Heart left ventricle (tissue), 16 donors: ENCODE measurements around the gene OR3A3. TPM values are rescaled to one million over a fixed set of nuclear protein-coding genes. Genes with fewer than 3 reads are reported as not detected.
"Not testable (repeated sequence)": the region's sequence is repeated elsewhere in the genome, so short reads cannot be mapped to it uniquely, and the experiment has no call there.

Experiments used
- ATAC-seq, 4 donors: fragments of 200-7000 bp; cut with Tn5 transposase; one replicate each; pipeline ENCODE4 v1.9.1; 2020 to 2022; ENCODE audit warnings: moderate library complexity in 4 of 4, mild to moderate bottlenecking in 3 of 4, moderate number of reproducible peaks in 1 of 4
- DNase-seq, 5 donors: peaks; one replicate each; pipeline ENCODE4 v3.0.0-alpha.2; 2020
- H3K27ac ChIP-seq, 12 donors: fragments of 200-600 bp; sonication (generic) in 4 of 12; one replicate each; pipeline versions ENCODE4 v1.5.0 to v1.8.0; 2016 to 2022; ENCODE audit warnings: mild to moderate bottlenecking in 2 of 12
- H3K27me3 ChIP-seq, 9 donors: fragments of 200-600 bp; sonication (generic) in 2 of 9; one replicate each; pipeline versions ENCODE4 v1.5.1 to v1.8.0; 2016 to 2022; ENCODE audit warnings: mild to moderate bottlenecking in 3 of 9
- H3K36me3 ChIP-seq, 9 donors: fragments of 200-600 bp; sonication (generic) in 2 of 9; one replicate each; pipeline versions ENCODE4 v1.5.0 to v1.8.0; 2018 to 2022; ENCODE audit warnings: mild to moderate bottlenecking in 2 of 9
- H3K4me1 ChIP-seq, 12 donors: fragments of 200-600 bp; sonication (generic) in 4 of 12; one replicate each; pipeline versions ENCODE4 v1.5.0 to v1.8.0; 2016 to 2022; ENCODE audit warnings: mild to moderate bottlenecking in 3 of 12
- H3K4me3 ChIP-seq, 12 donors: fragments of 200-600 bp; sonication (generic) in 4 of 12; one replicate each; pipeline versions ENCODE4 v1.5.0 to v1.8.0; 2017 to 2022; ENCODE audit warnings: mild to moderate bottlenecking in 9 of 12, moderate library complexity in 4 of 12
- H3K9me3 ChIP-seq, 12 donors: fragments of 200-600 bp; sonication (generic) in 4 of 12; one replicate each; pipeline versions ENCODE4 v1.5.0 to v1.8.0; 2016 to 2022; ENCODE audit warnings: mild to moderate bottlenecking in 1 of 12
- CTCF ChIP-seq, 12 donors: fragments of 200-600 bp; sonication (generic) in 4 of 12; IDR thresholded peaks; one replicate each; pipeline versions ENCODE4 v1.5.0 to v1.8.0; 2018 to 2022; ENCODE audit warnings: antibody characterized with exemption in 12 of 12, mild to moderate bottlenecking in 5 of 12
- POLR2A ChIP-seq, 2 donors: fragments of 450-650 bp; IDR thresholded peaks; one replicate each; pipeline ENCODE4 v1.6.1; 2017; ENCODE audit warnings: antibody characterized with exemption in 2 of 2, mild to moderate bottlenecking in 2 of 2, moderate library complexity in 2 of 2
- WGBS, 4 donors: extraction: QIAGEN DNeasy Blood & Tissue Kit in 2 of 4; methylation state at CpG; one replicate each; pipeline versions ENCODE4 v1.1.5 to v1.1.7; 2013 to 2018; 5-methylcytosine and 5-hydroxymethylcytosine counted together
- intact Hi-C, 10 donors: fragments of 100-400 bp; cut with DNase I; formaldehyde crosslinking; loops; one replicate each; pipeline versions ENCODE4 v1.11.1 to v1.14.2; 2022
- long read RNA-seq, 3 donors: library from polyadenylated mRNA; unstranded; transcript quantifications; one replicate each; pipeline ENCODE4 v2.0.0, GENCODE V29; 2020 to 2021
- polyA plus RNA-seq, 2 donors: library from polyadenylated mRNA; stranded (reverse); fragments of 200-250 nt; gene quantifications; one replicate each; pipeline ENCODE4 v1.2.3, GENCODE V29; 2013
- total RNA-seq, 9 donors: library from RNA; depleted of rRNA in 2 of 9; stranded (reverse); fragments of >200 nt in 2 of 9; fragmentation: NEBNext Ultra II Directional in 3 of 9; extraction: Animal tissue kit (Norgen Biotek cat#: 25700) in 3 of 9; gene quantifications; one replicate each; pipeline versions ENCODE4 v1.1.0 to v1.2.4, GENCODE V29; 2016 to 2023
- donor health status: ischemic (EF 13 %, LVEDD 7.1; RV severe dilation, severe dysfunction).
- donor health status: healthy with polysubstance abuse.
- donor health status: DM: no; HTN: yes; CAD: no.
- donor health status: DM: no; HTN: no; CAD: no.
- donor health status: ischemic (EF 25% LVEDD 6.9; RV normal size, moderate dysfunction).
- donor health status: ischemic (EF 25% LVEDD 5.7; RV mildly dilated, moderate dysfunction).
- donor health status: healthy.
- donor health status: DM: yes; HTN: yes; CAD: no.
- donor health status: ischemic (EF 35%, LVEDD 5.7; RV mildly dilated, moderate dysfunction).
- donor health status: nonischemic (EF 11% LVEDD 7.7; RV severe dilation, severe dysfunction).
- donor health status: DM: yes; HTN: yes; CAD: no.
- donor health status: PGD.
- donor health status: ischemic (EF 29% LVEDD 5.4; RV normal size, mild dysfunction).
- donor health status: nonischemic (EF 23%, LVEDD 6.1; RV moderate dilation, normal function).

OR3A3 gene
- total RNA-seq (not detected), polyA plus RNA-seq (not detected)
- long read RNA-seq, donor 1: 0 reads
- long read RNA-seq, donor 2: 0 reads
- long read RNA-seq, donor 3: 0 reads

- H3K36me3 ChIP-seq: no peaks in the 10 kb centered on the region
- intact Hi-C loops: no loop called here
- TF ChIP-seq CTCF (IDR thresholded peaks at IDR 0.05) (no peak), POLR2A (IDR thresholded peaks at IDR 0.05) (no peak)
- 73 to 82% (median 79%) methylated on average over 3 of the region's 3 CpGs for WGBS, 4 donors
- no peak for DNase-seq
- no peaks in the 10 kb centered on the region for H3K27me3 ChIP-seq
- no peak within 1 kb of the TSS for H3K27ac ChIP-seq
- H3K4me3 ChIP-seq: no peak within 1 kb of the TSS
- peaks cover 0 to 26% (median 7%) of the 10 kb centered on the region in 12 donors for H3K9me3 ChIP-seq
- ATAC-seq: no peak
- H3K4me1 ChIP-seq: no peaks in the 10 kb centered on the region
These were observed at the start of gene OR3A3 for GRCh38 chr17:3411070-3411469. TSS of gene OR3A3 (plus strand) at chr17:3411370.

GRCh38 chr17:3371167-3371566 lies 40.0 kb upstream of the OR3A3 start:
- H3K27ac ChIP-seq, H3K27me3 ChIP-seq, H3K36me3 ChIP-seq, H3K4me1 ChIP-seq, intact Hi-C loops, H3K4me3 ChIP-seq, DNase-seq, ATAC-seq: not testable (repeated sequence)
- WGBS, 4 donors: 92 to 97% methylated on average over 25 to 31 of the region's 31 CpGs; no CpG with 5 or more reads in 2 of the 4 donors
- peaks cover 0 to 32% (median 13%) of the 10 kb centered on the region in 12 donors for H3K9me3 ChIP-seq

DNA sequence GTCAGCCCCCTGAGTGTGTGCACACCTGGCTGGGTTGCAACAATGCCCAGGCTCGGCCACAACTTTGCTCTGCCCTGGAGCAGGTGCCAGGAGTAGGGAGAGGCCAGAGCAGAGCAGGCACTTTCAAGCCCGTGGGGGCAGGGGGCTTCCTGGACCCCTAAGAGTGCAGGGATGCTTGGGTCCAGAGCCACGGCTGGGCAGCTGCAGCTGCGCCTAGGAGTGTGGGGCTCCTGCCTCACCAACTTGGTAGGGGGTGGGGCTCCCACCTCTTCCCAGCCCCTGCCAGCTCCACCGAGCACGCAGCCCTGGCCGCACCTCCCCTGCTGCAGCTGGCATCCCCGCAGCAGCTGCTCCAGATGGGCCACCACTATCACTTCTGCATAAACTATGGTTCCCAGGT lies 32.8 kb upstream of the OR3A3 start:
- TF ChIP-seq CTCF (IDR thresholded peaks at IDR 0.05) (no peak), POLR2A (IDR thresholded peaks at IDR 0.05) (no peak)
- intact Hi-C loops: no loop called here
- Histone ChIP-seq H3K9me3 (peaks cover 0 to 17% (median 9%) of the 10 kb centered on the region in 12 donors), H3K4me1 (no peaks in the 10 kb centered on the region), H3K36me3 (no peaks in the 10 kb centered on the region), H3K27me3 (peaks cover 0 to 24% (median 3%) of the 10 kb centered on the region in 9 donors), H3K27ac (no peak overlapping the region), H3K4me3 (no peak overlapping the region)
- ATAC-seq (no peak), DNase-seq (no peak)
- 76 to 79% (median 77%) methylated on average over 4 to 8 of the region's 8 CpGs for WGBS, 4 donors

DNA sequence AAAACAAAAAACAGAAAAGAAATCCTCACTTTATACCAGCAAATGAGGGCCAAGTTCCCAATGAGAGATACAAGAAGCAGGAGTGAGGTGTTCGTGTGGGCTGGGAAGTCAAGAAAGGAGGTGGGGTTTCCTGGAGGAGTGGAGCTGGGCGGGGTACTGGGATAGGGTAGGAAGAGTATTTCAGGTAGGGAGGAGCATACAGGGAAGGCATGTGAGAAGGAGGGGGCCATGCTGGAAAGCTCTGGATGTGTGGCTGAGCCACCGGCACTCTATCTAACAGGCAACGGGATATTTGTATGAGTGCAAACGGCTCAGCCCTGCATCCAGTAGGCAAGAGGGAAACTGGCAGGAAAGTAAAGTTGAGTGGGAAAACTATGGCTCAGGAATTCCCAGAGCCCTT lies 29.2 kb upstream of the OR3A3 start:
- Histone ChIP-seq H3K4me3 (no peak overlapping the region), H3K27ac (no peak overlapping the region), H3K27me3 (peaks cover 8 to 51% (median 16%) of the 10 kb centered on the region in 9 donors), H3K9me3 (no peaks in the 10 kb centered on the region), H3K4me1 (no peaks in the 10 kb centered on the region), H3K36me3 (no peaks in the 10 kb centered on the region)
- ATAC-seq (no peak), DNase-seq (no peak)
- intact Hi-C loops: no loop called here
- no peak for TF ChIP-seq CTCF (IDR thresholded peaks at IDR 0.05)
- no peak for TF ChIP-seq POLR2A (IDR thresholded peaks at IDR 0.05)
- 70 to 78% (median 75%) methylated on average over 5 of the region's 5 CpGs for WGBS, 4 donors
